K562 (cell line): ENCODE measurements around the gene RAPGEFL1. TPM values are rescaled to one million over a fixed set of nuclear protein-coding genes. Genes with fewer than 3 reads are reported as not detected.
A peak's percentile ranks its signal among the peaks of the same experiment; 100 is the strongest.

Source experiments
- ATAC-seq: fragments of 200-7000 bp; cut with Tn5 transposase; 3 replicates; pipeline ENCODE4 v1.9.1; 2020; ENCODE audit warnings: moderate library complexity
- BruUV-seq: library from RNA; stranded (reverse); fragments of 400-500 nt; replicated peaks from 2 replicates; lab custom pipeline; 2021; lab: Mats Ljungman, UMichigan
- CTCF ChIA-PET: fragments of 300-600 bp; formaldehyde crosslinking; extraction: SDS; loops from one replicate; lab custom pipeline; 2021; ENCODE audit warnings: low intra/inter-chr PET ratio; lab: Yijun Ruan, JAX
- POLR2A ChIA-PET: fragments of 300-600, 350-650 bp; sonication (Branson Sonifier 250); formaldehyde crosslinking; extraction: SDS; loops from one replicate; lab custom pipeline; 2021; ENCODE audit warnings: antibody characterized with exemption, inconsistent platforms; lab: Yijun Ruan, JAX
- DNase-seq, 4 experiments: peaks; one replicate each; pipeline versions ENCODE4 v3.0.0 to v3.0.0-alpha.2; 2011 to 2018; ENCODE audit warnings: low spot score in 3 of 4, mixed read lengths in 3 of 4; ENCODE audit errors: extremely low read depth in 1 of 4
- FAIRE-seq: peaks from 2 replicates; lab custom pipeline; 2011; peaks lifted over from hg19 to GRCh38; lab: Jason Lieb, UNC
- H2AFZ ChIP-seq: 2 replicates; pipeline ENCODE4 v1.6.0; 2011; ENCODE audit warnings: low read depth, low read length, control low read depth, inconsistent platforms
- H3K27ac ChIP-seq: fragments of 200-600 bp; 3 replicates; pipeline ENCODE4 v1.8.0; 2011; ENCODE audit warnings: low read depth, mild to moderate bottlenecking, control low read depth, inconsistent platforms, low read length, moderate library complexity, mixed read lengths; ENCODE audit errors: extremely low read depth
- H3K27me3 ChIP-seq, 2 experiments: fragments of 300-600 bp in 1 of 2; 2 replicates in 1 of 2; 3 replicates in 1 of 2; pipeline versions ENCODE4 v1.6.0 to v1.8.0; 2011; ENCODE audit warnings: inconsistent platforms in 2 of 2, low read length in 2 of 2, mild to moderate bottlenecking in 1 of 2, mixed read lengths in 1 of 2, moderate library complexity in 1 of 2; ENCODE audit not compliant: control insufficient read depth in 2 of 2, insufficient read depth in 2 of 2
- H3K36me3 ChIP-seq: fragments of 300-600 bp; 3 replicates; pipeline ENCODE4 v1.8.0; 2011; ENCODE audit warnings: mild to moderate bottlenecking, low read length, inconsistent platforms; ENCODE audit not compliant: control insufficient read depth, insufficient read depth
- H3K4me1 ChIP-seq, 2 experiments: fragments of 200-600 bp in 1 of 2; replicated peaks in 1 of 2; 2 replicates in 1 of 2; 3 replicates in 1 of 2; pipeline versions ENCODE4 v1.5.1 to v1.8.0; 2011; ENCODE audit warnings: inconsistent platforms in 2 of 2, low read length in 2 of 2, mild to moderate bottlenecking in 1 of 2, mixed read lengths in 1 of 2, moderate library complexity in 1 of 2; ENCODE audit not compliant: control insufficient read depth in 2 of 2, insufficient read depth in 2 of 2
- H3K4me2 ChIP-seq: 2 replicates; pipeline ENCODE4 v1.6.1; 2011; ENCODE audit warnings: low read length, control low read depth, inconsistent platforms, mixed read lengths; ENCODE audit not compliant: insufficient read depth
- H3K4me3 ChIP-seq: fragments of 200-600 bp; sonication (generic), shearing (Covaris generic); 2 replicates; pipeline ENCODE4 v1.5.1; 2016; ENCODE audit warnings: control low read depth, inconsistent platforms
- H3K79me2 ChIP-seq: fragments of 200-600 bp; 3 replicates; pipeline ENCODE4 v1.8.0; 2011; ENCODE audit warnings: low read length, inconsistent platforms; ENCODE audit not compliant: control insufficient read depth, insufficient read depth
- H3K9ac ChIP-seq, 2 experiments: 2 replicates each; pipeline versions ENCODE4 v1.6.0 to v1.6.1; 2011; ENCODE audit warnings: low read depth in 2 of 2, low read length in 2 of 2, control low read depth in 1 of 2, inconsistent platforms in 1 of 2, mild to moderate bottlenecking in 1 of 2, mixed read lengths in 1 of 2; ENCODE audit not compliant: insufficient read depth in 1 of 2
- H3K9me1 ChIP-seq: one replicate; pipeline ENCODE4 v1.6.0; 2011; ENCODE audit warnings: inconsistent platforms, mild to moderate bottlenecking, low read length, moderate library complexity; ENCODE audit not compliant: control insufficient read depth, insufficient read depth
- H3K9me3 ChIP-seq: replicated peaks from 2 replicates; pipeline ENCODE4 v1.5.1; 2011; ENCODE audit warnings: low read depth, low read length, inconsistent platforms; ENCODE audit not compliant: control insufficient read depth, insufficient read depth
- H4K20me1 ChIP-seq: replicated peaks from 2 replicates; pipeline ENCODE4 v1.6.1; 2011; ENCODE audit warnings: low read length, inconsistent platforms, mixed read lengths; ENCODE audit not compliant: control insufficient read depth, insufficient read depth
- BCOR ChIP-seq: fragments of 450-650 bp; IDR thresholded peaks from 2 replicates; pipeline ENCODE4 v1.6.1; 2016
- CBFA2T2 ChIP-seq: fragments of 450-650 bp; conservative IDR thresholded peaks from 2 replicates; pipeline ENCODE4 v1.6.1; 2017; ENCODE audit warnings: mild to moderate bottlenecking
- CBFA2T3 ChIP-seq: fragments of 450-650 bp; IDR thresholded peaks from 2 replicates; pipeline ENCODE4 v1.6.1; 2017
- DPF2 ChIP-seq: fragments of 450-650 bp; IDR thresholded peaks from 2 replicates; pipeline ENCODE4 v1.6.1; 2016
- ESRRA ChIP-seq: fragments of 450-650 bp; IDR thresholded peaks from 2 replicates; pipeline ENCODE4 v1.6.1; 2014; ENCODE audit warnings: low read depth, mild to moderate bottlenecking, moderate library complexity, borderline replicate concordance
- GATA2 ChIP-seq: sonication (generic); formaldehyde crosslinking; IDR thresholded peaks from 2 replicates; pipeline ENCODE4 v1.4.0; 2020; ENCODE audit warnings: mild to moderate bottlenecking, missing genetic modification reagents
- POLR2A ChIP-seq: fragments of 450-650 bp; conservative IDR thresholded peaks from 2 replicates; pipeline ENCODE4 v1.6.1; 2016
- RBM25 ChIP-seq: fragments of 200-400 bp; formaldehyde crosslinking; IDR thresholded peaks from 2 replicates; pipeline ENCODE4 v1.6.1; 2018; ENCODE audit warnings: low read length, low read depth, moderate library complexity; ENCODE audit not compliant: severe bottlenecking
- SMAD4 ChIP-seq: fragments of 250-450 bp; sonication (Bioruptor Pico); conservative IDR thresholded peaks from 2 replicates; pipeline ENCODE4 v1.8.0; 2021; ENCODE audit warnings: inconsistent platforms, mild to moderate bottlenecking, moderate library complexity
- ZBTB7A ChIP-seq: IDR thresholded peaks from 2 replicates; pipeline ENCODE4 v1.6.1; 2011; ENCODE audit warnings: low read depth, mild to moderate bottlenecking, low read length, moderate library complexity, borderline replicate concordance; ENCODE audit not compliant: control insufficient read depth
- ZFP30 ChIP-seq: fragments of 250-450 bp; sonication (Bioruptor Pico); IDR thresholded peaks from 2 replicates; pipeline ENCODE4 v1.8.0; 2022; ENCODE audit warnings: moderate library complexity, mild to moderate bottlenecking, inconsistent platforms, borderline replicate concordance
- ZNF121 ChIP-seq: sonication (generic); formaldehyde crosslinking; conservative IDR thresholded peaks from 2 replicates; pipeline ENCODE4 v1.8.0; 2022; ENCODE audit warnings: missing genetic modification reagents
- WGBS: fragments of 100-300 bp; shearing (Covaris generic); methylation state at CpG from one replicate; pipeline ENCODE4 v1.1.6; 2016; ENCODE audit warnings: low coverage, mixed read lengths; ENCODE audit not compliant: insufficient coverage; ENCODE audit errors: missing lambda C conversion rate; 5-methylcytosine and 5-hydroxymethylcytosine counted together
- in situ Hi-C: fragments of 300-500 bp; cut with MboI; formaldehyde crosslinking; loops from 4 replicates; pipeline ENCODE4 v1.15.0; 2018; ENCODE audit warnings: inconsistent platforms, mixed read lengths
- intact Hi-C: fragments of 100-400 bp; cut with micrococcal nuclease; formaldehyde crosslinking; loops from 2 replicates; pipeline ENCODE4 v1.14.2; 2022
- polyA plus RNA-seq, 8 experiments: library from polyadenylated mRNA; depleted of rRNA in 4 of 8; stranded (reverse) in 5 of 8; unstranded in 3 of 8; fragments of >200 nt; fragmentation: Nextera tagmentation in 2 of 8; fragmentation: Illumina TruSeq in 1 of 8; extraction: Ambion mirVana in 2 of 8; extraction: Trizol in 1 of 8; gene quantifications; 2 replicates each; pipeline versions ENCODE4 v1.2.1 to v1.2.3, GENCODE V29; 2011 to 2014; ENCODE audit warnings: inconsistent platforms in 1 of 8, missing spikeins in 1 of 8
- total RNA-seq, 7 experiments: library from RNA; depleted of rRNA in 6 of 7; stranded (reverse); fragments of >200 nt in 6 of 7; fragmentation: Illumina TruSeq in 2 of 7; extraction: Trizol in 2 of 7; gene quantifications; 2 replicates each; pipeline versions ENCODE4 v1.2.1 to v1.2.3, GENCODE V29; 2011 to 2021; ENCODE audit warnings: low replicate concordance in 1 of 7
- TF ChIP-seq, protein P1 (sequence below): fragments of 450-650 bp; IDR thresholded peaks from one replicate; pipeline ENCODE4 v1.6.1; 2018; ENCODE audit warnings: mild to moderate bottlenecking, moderate library complexity; ENCODE audit not compliant: partially characterized antibody

RAPGEFL1 gene
- total and polyA plus RNA-seq, 9 of the 15 experiments (the other 6 are each of a cell fraction or from before 2014, with no cell fraction given) = 0.18 to 4.1 (median 2.1) TPM

DNA sequence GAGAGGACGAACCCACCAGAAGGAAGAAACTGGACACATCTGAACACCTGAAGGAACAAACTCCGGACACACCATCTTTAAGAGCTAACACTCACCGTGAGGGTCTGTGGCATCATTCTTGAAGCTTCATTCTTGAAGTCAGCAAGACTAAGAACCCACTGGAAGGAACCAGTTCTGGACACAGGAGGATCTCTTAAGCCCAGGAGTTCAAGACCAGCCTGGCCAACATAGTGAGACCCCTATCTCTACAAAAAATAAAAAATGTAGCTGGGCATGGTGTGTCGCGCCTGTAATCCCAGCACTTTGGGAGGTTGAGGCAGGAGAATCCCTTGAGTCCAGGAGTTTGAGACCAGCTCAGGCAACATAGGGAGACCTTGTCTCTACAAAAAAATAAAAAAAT lies 21.3 kb downstream of the RAPGEFL1 start:
- Histone ChIP-seq H3K4me1 (peaks cover 3 to 11% of the 10 kb centered on the region in 2 experiments; a peak in 3 of 5 replicates), H3K9me3 (no peaks in the 10 kb centered on the region; the same call in 1 of the 2 replicates), H3K27me3 (no peaks in the 10 kb centered on the region; a peak in 1 of 5 replicates), H3K36me3 (no peaks in the 10 kb centered on the region), H3K79me2 (no peaks in the 10 kb centered on the region), H2AFZ (peak overlapping the region; percentile 60), H4K20me1 (no peaks in the 10 kb centered on the region), H3K9me1 (no peaks in the 10 kb centered on the region), H3K4me2 (no peak overlapping the region; the same call in 1 of the 2 replicates), H3K27ac (no peak overlapping the region), H3K4me3 (no peak overlapping the region), H3K9ac (no peak overlapping the region)
- no peak for ATAC-seq
- in situ Hi-C loops = no loop called here
- DNase-seq = no peak
- no peak for FAIRE-seq
- TF ChIP-seq POLR2A (no peak), ZNF121 (CRISPR knock-in tag) (peak; percentile 55; the same call in 1 of the 2 replicates), RBM25 (peak; percentile 4), BCOR (peak; percentile 23; the same call in 1 of the 2 replicates)
- POLR2A ChIA-PET = interaction anchor here (0.5 to 1.7 kb wide), 4 partner anchors 15 to 450 kb away, joined by 3 to 9 read pairs (median 4); no protein-coding TSS in a partner anchor
- 68% methylated on average over 5 of the region's 5 CpGs for WGBS
- CTCF ChIA-PET = no interaction called here
- intact Hi-C loops = no loop called here
- no TSS peak for BruUV-seq

DNA sequence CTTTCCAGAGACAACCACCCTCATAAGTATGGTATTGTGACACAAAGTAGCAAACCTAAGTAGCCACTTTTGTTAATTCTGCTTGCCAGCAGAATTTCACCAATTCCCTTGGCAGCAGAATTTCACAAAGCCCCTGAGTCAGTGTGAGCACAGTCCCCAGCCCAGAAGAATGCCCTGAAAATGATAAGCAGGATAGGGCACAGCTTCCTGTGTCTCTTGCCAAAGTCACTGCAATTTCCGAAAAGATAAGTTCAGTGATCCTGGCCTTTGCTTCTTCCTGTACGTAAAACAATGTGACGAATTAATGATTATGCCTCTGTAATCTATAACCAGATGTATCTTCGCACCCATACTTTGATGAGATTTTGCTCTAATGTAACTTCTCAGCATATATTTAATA lies 25.9 kb downstream of the RAPGEFL1 start:
- POLR2A ChIA-PET = interaction anchor here (0.5 to 2.2 kb wide), 2 partner anchors 16 to 1787 kb away, joined by 3 to 6 read pairs; partner anchors contain the start of gene WIPF2
- TF ChIP-seq CBFA2T3 (peak; percentile 63), DPF2 (peak; percentile 21; the same call in 1 of the 2 replicates), CBFA2T2 (peak; percentile 25; the same call in 1 of the 2 replicates), ESRRA (no peak), GATA2 (no peak), SMAD4 (CRISPR knock-in tag) (no peak), ZBTB7A (no peak), ZFP30 (no peak)
- TF ChIP-seq, protein P1, sequence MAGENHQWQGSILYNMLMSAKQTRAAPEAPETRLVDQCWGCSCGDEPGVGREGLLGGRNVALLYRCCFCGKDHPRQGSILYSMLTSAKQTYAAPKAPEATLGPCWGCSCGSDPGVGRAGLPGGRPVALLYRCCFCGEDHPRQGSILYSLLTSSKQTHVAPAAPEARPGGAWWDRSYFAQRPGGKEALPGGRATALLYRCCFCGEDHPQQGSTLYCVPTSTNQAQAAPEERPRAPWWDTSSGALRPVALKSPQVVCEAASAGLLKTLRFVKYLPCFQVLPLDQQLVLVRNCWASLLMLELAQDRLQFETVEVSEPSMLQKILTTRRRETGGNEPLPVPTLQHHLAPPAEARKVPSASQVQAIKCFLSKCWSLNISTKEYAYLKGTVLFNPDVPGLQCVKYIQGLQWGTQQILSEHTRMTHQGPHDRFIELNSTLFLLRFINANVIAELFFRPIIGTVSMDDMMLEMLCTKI = no peak

More for the DNA sequence above, 25.9 kb downstream of the RAPGEFL1 start:
- H2AFZ ChIP-seq = peak overlapping the region; percentile 56
- no peak overlapping the region for H3K9ac ChIP-seq
- DNase-seq = no peak
- no peaks in the 10 kb centered on the region for H3K79me2 ChIP-seq
- H3K27ac ChIP-seq = no peak overlapping the region
- in situ Hi-C loops = no loop called here
- H4K20me1 ChIP-seq = no peaks in the 10 kb centered on the region
- H3K4me2 ChIP-seq = no peak overlapping the region
- no TSS peak for BruUV-seq
- intact Hi-C loops = no loop called here
- no peaks in the 10 kb centered on the region for H3K36me3 ChIP-seq
- H3K27me3 ChIP-seq = no peaks in the 10 kb centered on the region
- no peak for FAIRE-seq
- H3K4me3 ChIP-seq = no peak overlapping the region
- no peaks in the 10 kb centered on the region for H3K9me1 ChIP-seq
- CTCF ChIA-PET = interaction anchor here (1.1 to 3.3 kb wide), 2 partner anchors 84 to 88 kb away, joined by 6 to 19 read pairs; partner anchors contain the start of gene CDC6
- H3K4me1 ChIP-seq = no peaks in the 10 kb centered on the region; a peak in 1 of 5 replicates
- 14% methylated on average over 4 of the region's 4 CpGs for WGBS
- no peak for ATAC-seq
- no peaks in the 10 kb centered on the region for H3K9me3 ChIP-seq
